Measurements from ENCODE around the gene ARID4B.

The ARID4B gene

DNA sequence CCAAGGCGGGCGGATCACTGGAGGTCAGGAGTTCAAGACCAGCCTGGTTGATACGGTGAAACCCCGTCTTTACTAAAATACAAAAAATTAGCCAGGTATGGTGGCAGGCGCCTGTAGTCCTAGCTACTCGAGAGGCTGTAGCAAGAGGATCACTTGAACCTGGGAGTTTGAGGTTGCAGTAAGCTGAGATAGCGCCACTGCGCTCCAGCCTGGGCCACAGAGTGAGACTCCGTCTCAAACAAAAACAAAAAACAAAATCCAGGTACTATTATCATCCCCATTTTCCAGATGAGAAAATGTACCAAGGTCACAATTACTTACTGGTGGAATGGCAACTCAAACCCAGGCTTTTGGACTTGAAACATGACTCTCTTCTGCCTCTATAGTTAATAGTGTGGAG lies 203.9 kb downstream of the ARID4B start:
- DNase-seq, result no peak

DNA sequence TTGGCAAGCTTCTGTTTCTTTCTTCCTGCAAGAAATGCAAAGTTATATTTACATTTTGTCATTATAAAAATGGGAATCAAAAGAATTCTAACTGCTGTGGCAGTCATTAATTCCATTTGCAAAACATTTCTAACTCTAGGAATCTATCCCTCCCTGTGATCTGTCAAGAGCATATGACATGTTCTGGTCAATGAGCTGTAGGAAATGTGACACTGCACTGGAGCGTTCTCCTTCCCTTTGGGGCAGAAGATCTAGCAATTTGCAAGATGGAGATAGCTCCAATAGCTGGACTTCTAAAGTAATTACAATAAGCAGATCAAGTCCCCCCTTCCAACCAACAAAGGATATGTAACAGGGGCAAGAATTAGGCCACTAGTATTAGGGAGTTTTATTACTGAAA lies 205.6 kb downstream of the ARID4B start:
- no peak for DNase-seq

Measured in HCEC 1CT (cell line).